ENCODE results near the gene LACTBL1.

The LACTBL1 gene

GRCh38 chr1:22930240-22930912 is 42.3 kb downstream of the LACTBL1 start:
- Histone ChIP-seq H3K79me2 (ENCODE audit: insufficient read depth, low read length) (no peaks in the 10 kb centered on the region), H4K20me1 (ENCODE audit: insufficient read depth, low read length) (no peaks in the 10 kb centered on the region), H3K4me2 (ENCODE audit: low read length) (no peak overlapping the region)

GRCh38 chr1:22925111-22925510 is 47.6 kb downstream of the LACTBL1 start:
- no peak for TF ChIP-seq EZH2 (IDR thresholded peaks at IDR 0.05; ENCODE audit: borderline replicate concordance, low read length)
- TF ChIP-seq CTCF (IDR thresholded peaks at IDR 0.05; ENCODE audit: low read length): no peak
- Histone ChIP-seq H4K20me1 (ENCODE audit: insufficient read depth, low read length) (no peaks in the 10 kb centered on the region), H3K36me3 (ENCODE audit: insufficient read depth, low read length) (no peaks in the 10 kb centered on the region), H3K4me3 (ENCODE audit: low read depth, low read length, poor library complexity, severe bottlenecking) (no peak overlapping the region), H3K9me3 (ENCODE audit: low read length) (no peaks in the 10 kb centered on the region), H3K4me2 (ENCODE audit: low read length) (no peak overlapping the region), H3K27me3 (ENCODE audit: insufficient read depth, low read length) (no peaks in the 10 kb centered on the region), H3K27ac (ENCODE audit: low read depth, low read length, poor library complexity, severe bottlenecking) (no peak overlapping the region), H3K9ac (ENCODE audit: low read length) (no peak overlapping the region), H3K79me2 (ENCODE audit: insufficient read depth, low read length) (no peaks in the 10 kb centered on the region), H3F3A (ENCODE audit: insufficient read depth, low read length) (no peaks in the 10 kb centered on the region), H2AFZ (ENCODE audit: low read length) (no peak overlapping the region), H3K4me1 (ENCODE audit: insufficient read depth, low read length, severe bottlenecking) (no peaks in the 10 kb centered on the region), H3K9me2 (ENCODE audit: low read depth, low read length) (no peaks in the 10 kb centered on the region)

More at GRCh38 chr1:22930240-22930912, 42.3 kb downstream of the LACTBL1 start:
- no peaks in the 10 kb centered on the region for H3F3A ChIP-seq (ENCODE audit: insufficient read depth, low read length)
- H3K27ac ChIP-seq (ENCODE audit: low read depth, low read length, poor library complexity, severe bottlenecking): no peak overlapping the region
- H3K9ac ChIP-seq (ENCODE audit: low read length): no peak overlapping the region
- H3K27me3 ChIP-seq (ENCODE audit: insufficient read depth, low read length): no peaks in the 10 kb centered on the region
- H2AFZ ChIP-seq (ENCODE audit: low read length): no peak overlapping the region
- no peak overlapping the region for H3K4me3 ChIP-seq (ENCODE audit: low read depth, low read length, poor library complexity, severe bottlenecking)
- TF ChIP-seq CTCF (IDR thresholded peaks at IDR 0.05; ENCODE audit: low read length) (peak; percentile 70), EZH2 (IDR thresholded peaks at IDR 0.05; ENCODE audit: borderline replicate concordance, low read length) (no peak)
- no peaks in the 10 kb centered on the region for H3K36me3 ChIP-seq (ENCODE audit: insufficient read depth, low read length)
- H3K9me3 ChIP-seq (ENCODE audit: low read length): no peaks in the 10 kb centered on the region
- no peaks in the 10 kb centered on the region for H3K4me1 ChIP-seq (ENCODE audit: insufficient read depth, low read length, severe bottlenecking)
- H3K9me2 ChIP-seq (ENCODE audit: low read depth, low read length): no peaks in the 10 kb centered on the region

- no peak overlapping the region for H3K27ac ChIP-seq (ENCODE audit: low read depth, low read length, poor library complexity, severe bottlenecking)
Observed at GRCh38 chr1:22922640-22923039, 50.0 kb downstream of the LACTBL1 start.

More at GRCh38 chr1:22922640-22923039, 50.0 kb downstream of the LACTBL1 start:
- Histone ChIP-seq H3K4me3 (ENCODE audit: low read depth, low read length, poor library complexity, severe bottlenecking) (no peak overlapping the region), H3K9me2 (ENCODE audit: low read depth, low read length) (no peaks in the 10 kb centered on the region), H2AFZ (ENCODE audit: low read length) (no peak overlapping the region), H3K27me3 (ENCODE audit: insufficient read depth, low read length) (no peaks in the 10 kb centered on the region), H3K9me3 (ENCODE audit: low read length) (no peaks in the 10 kb centered on the region), H3K9ac (ENCODE audit: low read length) (no peak overlapping the region), H3K79me2 (ENCODE audit: insufficient read depth, low read length) (no peaks in the 10 kb centered on the region), H4K20me1 (ENCODE audit: insufficient read depth, low read length) (no peaks in the 10 kb centered on the region), H3K4me1 (ENCODE audit: insufficient read depth, low read length, severe bottlenecking) (no peaks in the 10 kb centered on the region), H3K36me3 (ENCODE audit: insufficient read depth, low read length) (no peaks in the 10 kb centered on the region), H3F3A (ENCODE audit: insufficient read depth, low read length) (no peaks in the 10 kb centered on the region), H3K4me2 (ENCODE audit: low read length) (no peak overlapping the region)
- no peak for TF ChIP-seq EZH2 (IDR thresholded peaks at IDR 0.05; ENCODE audit: borderline replicate concordance, low read length)
- no peak for TF ChIP-seq CTCF (IDR thresholded peaks at IDR 0.05; ENCODE audit: low read length)

Data from OCI-LY1 (cell line).